ENCODE results near the gene KCNJ16. TPM values are rescaled to one million over a fixed set of nuclear protein-coding genes. Genes with fewer than 3 reads are reported as not detected.

KCNJ16 gene
- total and polyA plus RNA-seq, 4 donors, result 0.35 to 4.0 (median 1.3) TPM

- Histone ChIP-seq H3K27me3 (ENCODE audit: control insufficient read depth in 3 of 3, insufficient read depth in 3 of 3, low read length in 2 of 3) (no peaks in the 10 kb centered on the region), H3K4me1 (ENCODE audit: control insufficient read depth in 5 of 5, insufficient read depth in 5 of 5, low read length in 5 of 5) (peaks cover 0 to 1% (median 0%) of the 10 kb centered on the region in 5 donors), H3K9ac (ENCODE audit: insufficient read depth in 1 of 2, low read length in 2 of 2) (no peak overlapping the region), H3K4me3 (no peak overlapping the region), H3K36me3 (ENCODE audit: control insufficient read depth in 4 of 4, insufficient read depth in 4 of 4, low read length in 4 of 4) (no peaks in the 10 kb centered on the region), H3K27ac (ENCODE audit: low read depth in 1 of 2, low read length in 1 of 2) (no peak overlapping the region), H3K9me3 (ENCODE audit: control insufficient read depth in 4 of 4, insufficient read depth in 3 of 4, low read length in 3 of 4) (no peaks in the 10 kb centered on the region)
- WGBS, 2 donors, result 88 to 91% methylated on average over 6 of the region's 6 CpGs
- DNase-seq (peak in 1 of 3 donors; percentile 30), ATAC-seq (ENCODE audit: insufficient read depth, low FRiP score) (no peak)
- TF ChIP-seq CTCF (IDR thresholded peaks at IDR 0.05; ENCODE audit: control extremely low read depth, extremely low read depth), result no peak
These were observed 52.3 kb downstream of the KCNJ16 start for GRCh38 chr17:70127221-70127873.

GRCh38 chr17:70128727-70129238, 53.8 kb downstream of the KCNJ16 start:
- DNase-seq, result no peak
- 94% methylated on average over 23 of the region's 23 CpGs for WGBS, 2 donors
- H3K27me3 ChIP-seq (ENCODE audit: control insufficient read depth in 3 of 3, insufficient read depth in 3 of 3, low read length in 2 of 3), result no peaks in the 10 kb centered on the region
- ATAC-seq (ENCODE audit: insufficient read depth, low FRiP score), result no peak
- no peak overlapping the region for H3K27ac ChIP-seq (ENCODE audit: low read depth in 1 of 2, low read length in 1 of 2)
- H3K9me3 ChIP-seq (ENCODE audit: control insufficient read depth in 4 of 4, insufficient read depth in 3 of 4, low read length in 3 of 4), result no peaks in the 10 kb centered on the region
- H3K4me3 ChIP-seq, result no peak overlapping the region
- H3K9ac ChIP-seq (ENCODE audit: insufficient read depth in 1 of 2, low read length in 2 of 2), result no peak overlapping the region
- no peaks in the 10 kb centered on the region for H3K4me1 ChIP-seq (ENCODE audit: control insufficient read depth in 5 of 5, insufficient read depth in 5 of 5, low read length in 5 of 5)
- TF ChIP-seq CTCF (IDR thresholded peaks at IDR 0.05; ENCODE audit: control extremely low read depth, extremely low read depth), result no peak
- H3K36me3 ChIP-seq (ENCODE audit: control insufficient read depth in 4 of 4, insufficient read depth in 4 of 4, low read length in 4 of 4), result no peaks in the 10 kb centered on the region

- no peak overlapping the region for H3K9ac ChIP-seq (ENCODE audit: insufficient read depth in 1 of 2, low read length in 2 of 2)
- no peaks in the 10 kb centered on the region for H3K4me1 ChIP-seq (ENCODE audit: control insufficient read depth in 5 of 5, insufficient read depth in 5 of 5, low read length in 5 of 5)
- no peaks in the 10 kb centered on the region for H3K36me3 ChIP-seq (ENCODE audit: control insufficient read depth in 4 of 4, insufficient read depth in 4 of 4, low read length in 4 of 4)
- DNase-seq (no peak), ATAC-seq (ENCODE audit: insufficient read depth, low FRiP score) (no peak)
- WGBS, 2 donors, result 91 to 92% methylated on average over 3 of the region's 3 CpGs
- H3K9me3 ChIP-seq (ENCODE audit: control insufficient read depth in 4 of 4, insufficient read depth in 3 of 4, low read length in 3 of 4), result no peaks in the 10 kb centered on the region
- H3K27ac ChIP-seq (ENCODE audit: low read depth in 1 of 2, low read length in 1 of 2), result no peak overlapping the region
- no peaks in the 10 kb centered on the region for H3K27me3 ChIP-seq (ENCODE audit: control insufficient read depth in 3 of 3, insufficient read depth in 3 of 3, low read length in 2 of 3)
- no peak for TF ChIP-seq CTCF (IDR thresholded peaks at IDR 0.05; ENCODE audit: control extremely low read depth, extremely low read depth)
- no peak overlapping the region for H3K4me3 ChIP-seq
These were observed 55.3 kb downstream of the KCNJ16 start for GRCh38 chr17:70130289-70130688.

All from lung (tissue), 12 donors.